DMS53 treated with DMSO at 0.1 percent for 48 hours (cell line): ENCODE results near the gene ATXN7L1.
"Not testable (repeated sequence)": the region's sequence is repeated elsewhere in the genome, so short reads cannot be mapped to it uniquely, and the experiment has no call there.

ENCODE experiments used
- DNase-seq: peaks from one replicate; lab custom pipeline; 2025; ENCODE audit not compliant: unreplicated experiment; lab: John Stamatoyannopoulos, UW

Gene ATXN7L1

DNA sequence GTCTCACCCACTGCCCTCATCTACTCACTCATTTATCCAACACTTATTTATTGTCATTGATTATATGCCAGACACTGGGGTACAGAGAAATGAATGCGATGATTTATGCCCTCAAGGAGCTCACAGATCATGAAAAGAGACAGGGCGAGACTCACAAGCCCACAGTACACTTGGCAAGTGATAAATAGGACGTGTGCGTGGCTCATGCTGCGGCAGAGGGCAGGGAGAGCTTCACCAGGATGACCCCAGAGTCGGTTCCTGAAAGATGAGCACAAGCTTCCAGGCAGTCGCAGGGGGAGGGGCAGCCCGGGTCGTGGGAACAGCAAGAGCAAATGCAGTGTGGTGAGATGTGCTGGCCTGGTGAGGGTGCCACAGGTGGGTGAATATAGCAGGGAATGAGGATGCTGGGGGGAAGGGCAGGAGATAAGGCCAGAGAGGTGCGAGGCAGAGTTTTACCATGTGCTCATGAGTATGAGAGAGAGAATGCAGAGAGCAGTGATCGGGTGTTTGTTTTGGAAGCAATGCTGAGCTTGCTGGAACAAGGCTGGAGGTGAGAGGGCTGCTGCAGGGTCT is 70.9 kb downstream of the ATXN7L1 start:
- no peak for DNase-seq

DNA sequence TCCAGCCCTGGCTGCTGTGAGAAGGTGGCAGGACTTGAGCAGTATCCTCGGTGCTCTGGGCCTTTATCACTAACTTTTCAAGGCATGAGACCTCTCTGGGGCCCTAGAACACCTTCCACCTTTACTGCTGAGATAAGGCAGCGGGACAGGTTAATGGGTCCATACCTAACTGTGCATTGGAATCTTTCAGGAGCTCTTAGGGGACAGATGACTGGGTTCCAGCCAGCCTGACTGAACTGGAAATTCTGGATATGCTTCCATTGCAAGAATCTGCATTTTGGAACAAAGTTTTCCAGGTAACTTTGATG is 73.0 kb downstream of the ATXN7L1 start:
- no peak for DNase-seq

DNA sequence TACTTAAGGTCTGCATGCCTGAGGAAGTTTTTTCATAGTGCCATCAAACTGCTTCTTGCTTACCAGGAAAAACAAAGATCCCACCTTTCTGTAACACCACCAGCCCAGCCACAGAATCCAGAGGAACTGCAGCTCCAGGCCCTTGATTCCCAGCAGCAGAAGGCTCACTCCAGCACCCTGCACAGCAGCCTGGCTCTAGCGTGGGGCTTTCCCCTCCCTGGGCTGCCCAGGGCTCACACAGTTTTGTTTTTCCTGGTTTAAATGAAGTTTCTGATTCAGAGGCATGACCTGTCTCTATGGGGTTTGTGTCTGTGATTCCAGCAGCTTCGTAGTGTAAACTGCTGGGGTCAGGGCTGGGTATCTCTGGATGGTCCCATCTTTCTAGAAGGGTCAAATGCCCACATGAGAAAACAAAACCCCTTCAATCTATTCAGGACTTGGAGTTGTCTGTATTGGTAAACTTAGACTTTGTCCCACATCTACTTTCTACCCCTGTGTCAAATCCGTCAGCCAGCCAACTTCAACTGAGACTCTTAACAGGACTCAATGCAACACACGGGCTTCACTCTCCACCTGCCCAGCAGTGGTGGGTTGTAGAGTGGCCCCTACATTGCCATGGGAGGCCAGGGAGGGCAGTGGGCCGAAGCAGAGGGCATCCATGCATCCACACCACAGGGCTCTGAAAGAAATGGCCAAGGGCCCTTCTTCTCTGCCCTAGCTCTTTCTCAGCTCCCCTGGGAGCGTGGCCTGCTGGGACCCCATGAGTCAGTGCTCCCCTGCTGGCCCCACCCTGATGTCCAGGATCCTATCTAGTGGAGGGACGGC is 73.6 kb downstream of the ATXN7L1 start:
- no peak for DNase-seq

DNA sequence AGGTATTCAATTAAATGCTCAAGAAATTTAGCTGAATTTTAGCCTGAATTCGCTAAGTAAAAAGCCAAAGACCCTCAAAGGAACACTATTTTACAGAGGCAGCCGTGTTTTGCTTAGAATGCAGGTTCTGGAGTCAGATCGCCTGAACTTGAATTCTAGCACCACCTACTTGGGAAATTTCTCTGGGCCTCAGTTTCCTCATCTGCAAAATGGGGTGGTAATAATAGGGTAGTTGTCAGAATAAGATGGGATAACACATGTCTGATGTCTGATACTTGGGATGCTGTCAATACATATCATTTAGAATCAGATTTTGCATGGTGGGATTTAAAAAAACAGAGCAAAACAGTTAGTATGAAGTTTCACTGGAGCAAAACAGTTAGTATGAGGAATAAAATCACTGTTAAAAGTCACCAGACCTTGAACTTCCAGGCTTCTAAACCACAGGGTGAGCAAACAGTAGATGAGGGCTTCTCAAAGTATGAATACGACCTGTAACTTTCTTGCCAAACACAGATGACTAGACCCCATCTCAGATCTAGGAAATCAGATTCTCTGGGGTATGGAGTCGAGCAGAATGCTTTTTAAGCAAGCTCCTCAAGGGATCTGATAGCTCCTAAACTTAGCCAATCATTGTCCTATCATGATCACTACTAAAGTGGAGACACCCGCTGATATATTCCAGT is 75.4 kb downstream of the ATXN7L1 start:
- no peak for DNase-seq

DNA sequence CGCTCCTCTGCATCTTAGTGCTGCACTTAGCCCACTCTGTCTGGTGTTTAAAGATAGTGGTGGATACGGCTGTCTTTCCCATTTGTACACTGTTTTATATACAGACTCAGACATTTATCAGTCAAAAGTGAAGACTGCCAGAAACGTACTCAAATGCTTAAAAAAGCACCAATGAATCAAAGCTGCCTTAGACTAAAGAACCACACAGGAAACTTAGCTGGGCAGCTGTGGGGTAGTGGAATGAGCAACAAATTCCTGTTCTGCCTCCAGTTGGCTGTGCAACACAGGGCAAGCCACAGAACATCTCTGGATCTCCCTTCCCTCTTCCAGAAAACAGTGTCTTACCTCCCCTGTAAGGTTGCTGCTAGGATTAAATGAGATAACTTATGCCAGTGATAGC is 76.0 kb downstream of the ATXN7L1 start:
- no peak for DNase-seq

DNA sequence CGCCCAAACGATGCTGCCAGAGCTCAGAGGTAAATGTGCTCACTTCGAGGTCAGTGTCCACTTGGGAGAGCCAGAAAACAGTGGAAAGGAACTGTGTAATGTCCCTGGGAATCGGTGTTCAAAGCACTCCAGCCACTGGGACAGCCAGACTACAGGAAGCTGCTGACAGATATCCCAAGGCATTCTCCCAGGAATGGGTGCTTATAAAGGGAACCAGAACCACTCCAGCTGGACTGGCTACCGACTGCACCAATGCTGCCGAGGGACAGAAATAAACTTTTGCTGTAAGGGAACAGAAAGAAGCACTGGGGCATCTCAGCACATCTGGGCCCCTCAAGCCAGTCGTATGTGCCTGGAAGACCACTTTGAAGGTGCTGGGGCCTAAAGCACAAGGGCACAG is 76.7 kb downstream of the ATXN7L1 start:
- no peak for DNase-seq

DNA sequence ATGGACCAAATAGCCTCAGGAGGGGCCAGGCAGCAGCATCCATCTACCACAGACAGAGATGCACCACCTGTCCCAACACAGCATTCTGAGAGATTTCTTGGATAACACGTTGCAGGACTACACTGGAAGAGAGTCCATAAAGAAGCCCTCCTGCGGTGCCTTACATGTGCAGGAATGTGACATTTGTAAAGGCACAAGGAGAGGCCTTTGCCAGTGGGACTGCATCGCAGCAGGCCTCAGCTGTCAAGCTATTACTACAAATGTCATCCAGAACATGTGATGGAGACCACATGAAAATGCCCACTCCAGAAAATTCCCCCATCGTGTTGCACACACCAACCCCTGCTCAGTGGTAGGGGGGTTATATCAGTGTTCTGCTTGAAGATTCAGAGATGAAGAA is 77.4 kb downstream of the ATXN7L1 start:
- no peak for DNase-seq

DNA sequence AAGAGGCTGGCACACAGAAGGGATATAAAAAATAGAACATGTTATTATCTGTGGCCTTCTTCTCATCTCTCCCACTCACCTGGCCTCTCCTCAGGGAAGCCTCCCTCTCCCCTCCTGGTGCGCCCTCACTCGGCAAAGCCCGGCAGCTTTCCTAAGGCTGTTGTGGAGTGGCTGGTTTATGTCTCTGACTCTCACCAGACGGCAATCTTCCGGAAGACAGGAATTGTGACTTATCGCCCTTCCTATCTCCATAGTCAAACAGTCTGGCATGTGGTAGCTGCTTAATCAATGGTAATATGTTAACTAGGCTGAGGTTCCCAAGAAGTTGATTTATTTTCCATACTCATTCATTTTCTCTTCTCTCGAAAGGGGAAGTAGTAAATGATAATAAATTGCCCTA is 78.7 kb downstream of the ATXN7L1 start:
- no peak for DNase-seq

DNA sequence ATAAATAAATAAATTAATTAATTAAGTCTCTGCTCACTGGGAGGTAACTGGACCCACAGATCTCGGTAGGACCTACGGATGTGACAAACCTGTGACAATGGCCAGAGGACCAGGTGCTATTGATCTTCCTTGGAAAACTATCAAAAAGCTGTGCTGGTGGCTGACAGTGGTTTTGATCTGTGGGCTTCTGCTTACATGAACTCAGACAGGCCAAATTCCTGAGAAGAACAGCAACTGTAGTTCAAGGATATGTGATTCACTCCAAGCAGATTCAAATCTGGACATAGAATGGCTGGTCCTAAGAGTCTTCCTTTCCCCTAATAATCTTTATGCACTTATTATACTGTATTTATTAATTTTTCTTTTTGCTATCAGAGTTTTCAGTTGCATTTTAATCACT is 80.0 kb downstream of the ATXN7L1 start:
- no peak for DNase-seq

DNA sequence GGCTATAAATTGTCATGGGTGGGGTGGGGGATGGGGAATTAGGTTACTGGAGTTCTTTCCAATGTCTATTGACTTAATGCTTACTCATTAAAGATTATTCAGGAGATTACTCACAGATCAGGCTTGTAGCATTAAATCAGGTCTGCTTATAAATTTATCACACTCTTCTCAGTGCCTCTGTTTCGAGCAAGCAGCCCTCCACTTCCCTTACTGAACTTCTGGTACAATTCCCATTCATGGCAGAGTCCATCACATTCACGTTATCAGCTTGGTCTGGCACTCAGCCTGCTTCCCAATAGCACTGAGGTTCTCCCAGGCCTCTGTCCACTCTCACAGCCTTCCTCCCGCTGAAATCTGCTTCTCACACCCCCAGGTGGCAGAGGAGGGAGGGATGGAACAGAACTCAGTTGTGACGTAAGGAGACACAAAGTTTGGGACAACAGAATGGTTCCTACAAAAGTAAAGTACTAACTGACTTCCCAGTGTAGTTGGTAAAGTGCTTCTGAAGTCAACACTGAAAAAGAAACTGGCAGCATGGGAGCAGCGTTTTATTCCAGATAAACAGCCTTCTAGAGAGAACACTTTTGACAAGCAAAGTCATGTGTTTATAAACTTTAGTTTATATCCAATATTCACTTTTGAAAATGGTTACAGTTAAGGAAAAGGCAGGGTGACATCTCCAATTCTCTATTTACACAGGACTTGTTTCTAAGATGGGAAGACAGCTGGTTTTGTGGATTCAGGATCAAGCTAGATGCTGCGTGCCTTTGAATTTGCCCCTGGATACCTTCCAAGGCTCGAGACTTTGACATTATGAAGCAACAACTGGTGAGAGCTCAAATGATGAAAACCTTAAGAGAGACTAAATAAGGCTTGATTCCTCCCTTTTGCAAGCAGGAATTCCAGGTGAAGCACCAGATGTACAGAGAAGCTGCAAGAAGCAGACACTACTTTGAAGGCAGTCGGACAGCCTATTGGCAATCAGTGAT is 81.4 kb downstream of the ATXN7L1 start:
- DNase-seq, result no peak

DNA sequence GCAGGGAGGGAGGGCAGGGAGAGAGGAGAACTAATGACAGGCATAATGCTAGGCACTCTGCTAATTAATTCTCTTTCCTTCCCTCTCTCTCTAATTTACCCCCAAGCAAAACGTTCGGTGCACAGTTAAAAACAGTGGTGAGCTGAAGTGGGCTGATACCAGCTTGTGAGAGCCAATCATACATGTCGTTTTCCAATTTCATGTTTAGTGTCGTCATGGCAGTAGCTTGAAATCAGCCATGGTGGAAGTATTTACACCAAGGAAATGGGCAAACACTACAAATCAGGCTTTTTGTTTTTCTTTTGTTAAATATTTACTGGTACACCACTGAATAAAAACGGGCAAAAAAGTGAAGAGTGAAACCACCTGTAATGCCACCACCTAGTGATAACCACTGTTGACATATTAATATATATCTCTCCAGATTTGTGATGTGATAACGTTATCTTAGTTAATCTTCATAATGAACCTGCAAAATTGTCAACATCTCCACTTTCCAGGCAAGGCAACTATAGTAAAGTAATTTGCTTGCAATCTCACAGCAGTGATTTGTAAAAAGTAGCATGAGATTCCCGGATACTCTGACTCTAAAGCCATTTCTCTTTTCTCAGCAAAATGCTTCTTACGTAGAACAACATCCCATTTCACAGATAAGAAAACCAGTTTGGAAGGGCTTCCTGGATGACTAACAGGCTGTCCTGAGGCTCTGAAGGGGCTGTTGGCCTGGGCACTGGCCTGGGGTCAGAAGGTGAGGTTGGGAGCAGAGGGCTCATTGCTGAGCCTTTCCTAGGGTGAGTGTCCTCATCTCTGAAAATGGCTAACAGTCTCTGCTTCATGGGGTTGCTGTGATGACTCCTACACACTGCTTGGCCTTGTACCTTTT is 83.7 kb downstream of the ATXN7L1 start:
- DNase-seq, result no peak

DNA sequence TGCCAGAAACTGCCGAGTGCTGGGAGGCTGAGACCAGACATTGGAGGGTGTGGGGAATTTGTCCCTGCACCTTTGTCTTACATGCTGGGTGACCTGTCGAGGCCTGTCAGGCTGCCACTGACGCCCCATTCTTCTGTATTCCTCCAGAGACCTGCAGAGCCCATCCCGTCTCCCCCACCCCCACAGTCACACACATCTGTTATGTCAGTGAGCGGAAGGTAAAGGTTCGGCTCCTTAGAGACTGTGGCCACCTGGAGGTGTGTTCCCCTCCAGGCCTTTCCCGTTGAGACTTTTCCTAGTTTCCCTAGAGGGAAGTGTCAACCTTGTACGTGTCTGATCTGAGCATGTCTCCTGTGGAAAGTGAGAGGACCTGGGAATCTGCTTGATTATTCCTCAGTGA is 84.5 kb downstream of the ATXN7L1 start:
- DNase-seq, result no peak

DNA sequence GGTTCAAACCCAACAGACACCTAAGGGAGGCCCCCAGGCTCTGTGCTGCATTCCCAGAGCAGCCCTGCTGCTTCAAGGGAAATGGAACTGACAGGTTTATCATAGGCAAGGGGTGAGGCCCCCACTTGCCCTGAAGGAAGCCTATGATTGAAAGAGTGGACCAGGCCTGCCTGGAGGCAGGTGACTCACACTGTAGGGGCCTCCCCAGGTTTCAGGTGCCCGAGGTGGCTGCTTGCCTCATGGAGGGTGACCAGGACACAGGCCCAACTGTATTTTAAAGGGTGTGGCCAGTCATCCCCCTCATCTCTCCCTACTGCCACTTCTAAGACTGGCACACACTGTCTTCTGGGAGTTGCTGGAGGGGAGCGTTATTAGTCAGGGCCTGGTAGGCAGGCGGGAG is 85.4 kb downstream of the ATXN7L1 start:
- DNase-seq, result no peak

DNA sequence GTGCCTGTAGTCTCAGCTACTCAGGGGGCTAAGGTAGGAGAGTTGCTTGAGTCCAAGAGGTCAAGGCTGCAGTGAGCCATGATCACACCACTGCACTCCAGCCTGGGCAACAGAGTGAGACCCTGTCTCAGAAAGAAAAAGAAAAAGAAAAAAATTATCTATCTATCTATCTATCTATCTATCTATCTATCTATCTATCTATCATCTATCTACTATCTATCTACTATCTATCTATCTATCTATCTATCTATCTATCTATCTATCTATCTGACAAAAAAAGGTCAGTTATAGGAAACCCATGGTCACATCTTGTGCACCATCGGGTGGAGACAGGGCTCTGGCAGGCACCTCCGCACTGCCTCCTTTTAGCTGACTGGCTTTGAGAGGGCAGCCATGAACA is 85.9 kb downstream of the ATXN7L1 start:
- DNase-seq, result not testable (repeated sequence)

DNA sequence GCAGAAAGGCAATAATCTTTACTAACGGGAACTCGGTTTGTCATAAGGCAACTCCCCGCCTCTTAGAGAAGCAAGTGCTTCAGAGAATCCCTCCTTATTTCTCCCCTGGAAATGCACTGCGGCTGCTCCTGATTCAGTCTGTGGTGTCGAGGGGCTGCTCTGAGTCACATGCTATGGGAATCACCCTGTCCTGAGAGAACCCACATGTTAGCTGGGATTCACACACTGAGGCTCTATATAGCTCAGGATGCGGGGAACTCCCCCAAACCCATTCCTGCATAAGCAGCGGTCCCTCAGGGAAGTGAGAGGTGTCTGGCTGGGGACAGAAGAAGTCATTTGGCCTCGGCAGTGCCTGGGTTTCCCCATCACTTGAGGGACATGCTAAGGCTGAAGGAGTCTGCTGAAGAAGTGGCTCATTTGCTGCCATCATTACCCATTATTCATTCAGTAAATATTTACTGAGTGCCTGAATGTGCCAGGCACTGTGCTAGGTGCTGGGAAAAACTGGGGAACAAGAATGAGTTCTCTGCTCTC is 87.5 kb downstream of the ATXN7L1 start:
- no peak for DNase-seq

DNA sequence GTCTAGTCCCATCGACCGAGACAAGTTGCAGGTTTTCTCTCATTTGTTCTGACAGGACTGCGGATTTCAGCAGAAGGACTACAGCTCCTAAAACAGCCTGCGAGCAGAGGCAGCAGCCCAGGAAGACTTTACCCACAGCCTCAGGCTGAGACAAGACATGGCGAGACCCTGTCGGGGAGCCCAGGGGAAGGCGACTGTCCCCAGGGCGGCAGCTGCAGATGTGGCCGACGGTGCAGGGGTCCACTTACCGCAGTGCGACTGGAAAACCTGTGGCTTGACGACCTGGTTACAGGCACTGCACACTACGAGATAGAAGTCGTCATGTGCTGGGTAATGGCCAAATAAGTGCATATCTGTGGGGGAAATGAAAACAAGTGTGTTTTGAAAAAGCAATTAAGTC is 88.0 kb downstream of the ATXN7L1 start:
- DNase-seq, result no peak

DNA sequence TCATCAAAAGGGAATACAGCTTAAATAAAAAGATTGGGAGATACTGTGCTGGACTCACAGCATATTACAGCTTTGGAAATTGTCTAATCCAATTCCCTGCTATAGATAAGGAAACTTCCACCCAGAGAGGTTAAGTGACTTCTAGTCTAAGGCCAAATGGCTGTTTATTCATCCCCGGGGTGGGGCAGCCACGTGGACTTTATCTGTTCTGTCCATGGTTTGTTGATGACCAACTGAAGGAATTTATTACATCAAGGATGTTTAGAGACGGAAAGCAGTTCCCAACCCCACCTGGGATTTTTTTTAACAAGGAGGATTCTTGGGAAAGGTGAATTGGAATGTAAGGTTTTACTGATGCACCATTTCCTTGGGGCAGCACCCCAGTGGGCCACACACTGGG is 88.6 kb downstream of the ATXN7L1 start:
- DNase-seq, result no peak

DNA sequence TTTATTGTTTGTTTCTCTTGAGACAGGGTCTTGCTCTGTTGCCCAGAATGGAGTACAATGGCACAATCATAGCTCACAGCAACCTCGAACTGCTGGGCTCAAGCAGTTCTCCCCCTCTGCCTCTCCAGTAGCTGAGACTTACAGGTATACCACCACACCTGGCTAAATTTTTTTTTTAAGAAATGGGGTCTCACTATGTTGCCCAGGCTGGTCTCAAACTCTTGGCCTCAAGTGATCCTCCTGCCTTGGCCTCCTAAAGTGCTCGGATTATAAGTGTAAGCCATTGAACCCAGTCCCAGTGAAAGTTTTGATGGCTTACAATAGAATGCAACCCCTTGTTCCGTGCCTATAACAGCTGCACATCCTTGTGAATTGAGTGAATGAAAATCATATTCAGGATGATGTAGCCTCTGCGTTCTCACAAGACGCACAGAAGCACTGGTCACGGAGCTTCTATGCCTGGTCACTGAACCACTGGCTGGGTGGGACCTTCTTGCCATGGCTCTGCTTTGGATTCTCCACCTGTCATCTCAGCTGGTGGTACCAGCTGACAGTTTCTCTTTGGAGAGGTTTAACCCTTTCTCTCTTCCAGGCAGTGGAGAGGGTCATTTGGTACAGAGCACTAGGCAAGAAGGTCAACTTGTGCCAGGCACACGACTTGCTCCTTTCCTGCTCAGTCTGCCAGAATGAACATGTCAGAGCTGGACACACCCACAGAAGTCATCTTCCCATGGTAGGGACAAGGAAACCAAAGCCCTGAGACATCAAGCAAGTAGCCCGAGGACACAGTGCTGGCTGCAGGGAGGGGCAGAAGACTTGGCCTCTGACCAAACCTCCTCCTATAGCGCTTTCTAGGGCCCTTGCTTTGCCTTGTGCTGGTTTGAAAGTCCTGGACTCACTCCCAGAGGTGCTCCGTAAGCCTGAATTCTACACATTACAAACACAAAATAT is 89.6 kb downstream of the ATXN7L1 start:
- DNase-seq, result no peak
